Panc1 (cell line): ENCODE data around the gene HSP90B1. TPM values are rescaled to one million over a fixed set of nuclear protein-coding genes. Genes with fewer than 3 reads are reported as not detected.

Source experiments
- ATAC-seq: fragments of 200-7000 bp; cut with Tn5 transposase; 2 replicates; pipeline ENCODE4 v1.9.1; 2020; ENCODE audit warnings: mild to moderate bottlenecking, moderate library complexity
- BruUV-seq: library from RNA; stranded (reverse); fragments of 400-500 nt; replicated peaks from 2 replicates; lab custom pipeline; 2021; lab: Mats Ljungman, UMichigan
- CTCF ChIA-PET: fragments of 300-600 bp; sonication (Branson Sonifier 250); formaldehyde crosslinking; loops from one replicate; lab custom pipeline; 2022; ENCODE audit warnings: antibody characterized with exemption; lab: Charles Lee
- POLR2A ChIA-PET: fragments of 300-600 bp; sonication (Branson Sonifier 250); formaldehyde crosslinking; loops from one replicate; lab custom pipeline; 2022; ENCODE audit warnings: antibody characterized with exemption; lab: Charles Lee
- DNase-seq: peaks from one replicate; pipeline ENCODE4 v3.0.0-alpha.2; 2010; ENCODE audit warnings: low read depth, low spot score
- H3K27ac ChIP-seq: 2 replicates; pipeline ENCODE4 v1.5.1; 2011; ENCODE audit warnings: mild to moderate bottlenecking, low read length, inconsistent platforms
- H3K27me3 ChIP-seq: fragments of 200-500 bp; sonication (Bioruptor generic); 2 replicates; pipeline ENCODE4 v1.6.0; 2014; ENCODE audit warnings: low read length, inconsistent platforms; ENCODE audit not compliant: control insufficient read depth, insufficient read depth
- H3K36me3 ChIP-seq: fragments of 200-500 bp; sonication (Bioruptor generic); 2 replicates; pipeline ENCODE4 v1.5.1; 2014; ENCODE audit warnings: inconsistent platforms, mild to moderate bottlenecking, low read length, moderate library complexity; ENCODE audit not compliant: control insufficient read depth, insufficient read depth
- H3K4me1 ChIP-seq: 2 replicates; pipeline ENCODE4 v1.5.1; 2011; ENCODE audit warnings: inconsistent platforms, mild to moderate bottlenecking, low read length, moderate library complexity; ENCODE audit not compliant: control insufficient read depth, insufficient read depth
- H3K4me3 ChIP-seq, 2 experiments: 2 replicates each; pipeline ENCODE4 v1.5.1; 2011 to 2012; ENCODE audit warnings: low read depth in 2 of 2, low read length in 2 of 2, mild to moderate bottlenecking in 2 of 2, inconsistent platforms in 1 of 2, moderate library complexity in 1 of 2
- H3K9me3 ChIP-seq: fragments of 200-500 bp; sonication (Bioruptor generic); 2 replicates; pipeline ENCODE4 v1.5.1; 2014; ENCODE audit warnings: low read depth, mild to moderate bottlenecking, inconsistent platforms, low read length, moderate library complexity; ENCODE audit not compliant: control insufficient read depth, insufficient read depth
- CTCF ChIP-seq: fragments of 450-650 bp; IDR thresholded peaks from 2 replicates; pipeline ENCODE4 v1.5.1; 2017; ENCODE audit warnings: mild to moderate bottlenecking
- POLR2AphosphoS5 ChIP-seq: IDR thresholded peaks from 2 replicates; pipeline ENCODE4 v1.6.1; 2012; ENCODE audit warnings: mild to moderate bottlenecking, low read depth, low read length, moderate library complexity
- SIN3A ChIP-seq: IDR thresholded peaks from 2 replicates; pipeline ENCODE4 v1.6.1; 2012; ENCODE audit warnings: low read depth, mild to moderate bottlenecking, low read length, moderate library complexity, borderline replicate concordance; ENCODE audit not compliant: insufficient read depth
- in situ Hi-C: cut with HindIII; loops from 2 replicates; pipeline ENCODE4 v1.10.0; 2016; ENCODE audit warnings: low sequenced_read_pairs, low pct_unique_long_range_greater_than_20kb
- intact Hi-C: fragments of 100-400 bp; cut with micrococcal nuclease; formaldehyde crosslinking; loops from one replicate; pipeline ENCODE4 v1.10.0; 2022; ENCODE audit not compliant: unreplicated experiment
- total RNA-seq: library from RNA; stranded (reverse); gene quantifications from one replicate; pipeline ENCODE4 v1.2.1, GENCODE V29; 2021; ENCODE audit not compliant: unreplicated experiment

The HSP90B1 gene
- total RNA-seq, 1 experiment from 2014 or later: 503 TPM

- no TSS peak for BruUV-seq
- Histone ChIP-seq H3K27me3 (no peaks in the 10 kb centered on the region), H3K27ac (no peak overlapping the region), H3K9me3 (no peaks in the 10 kb centered on the region), H3K36me3 (peaks cover 68% of the 10 kb centered on the region), H3K4me3 (no peak overlapping the region), H3K4me1 (no peaks in the 10 kb centered on the region)
- no peak for TF ChIP-seq SIN3A
- intact Hi-C loops: no loop called here
- ChIA-PET POLR2A (no interaction called here), CTCF (no interaction called here)
- in situ Hi-C loops: no loop called here
- ATAC-seq (no peak), DNase-seq (no peak)
Measured at GRCh38 chr12:103947871-103948555, 17.8 kb downstream of the HSP90B1 start.

GRCh38 chr12:103948746-103949406 is 18.7 kb downstream of the HSP90B1 start:
- intact Hi-C loops: no loop called here
- ATAC-seq (no peak), DNase-seq (no peak)
- in situ Hi-C loops: no loop called here
- POLR2A ChIA-PET: interaction anchor here (0.6 kb wide), 1 partner anchor 13 kb away, joined by 3 read pairs; no protein-coding TSS in a partner anchor
- Histone ChIP-seq H3K27me3 (no peaks in the 10 kb centered on the region), H3K4me1 (no peaks in the 10 kb centered on the region), H3K36me3 (peaks cover 66% of the 10 kb centered on the region), H3K4me3 (no peak overlapping the region), H3K9me3 (no peaks in the 10 kb centered on the region), H3K27ac (no peak overlapping the region)
- no TSS peak for BruUV-seq
- TF ChIP-seq CTCF (no peak), POLR2AphosphoS5 (0 out of 2 replicates have a peak, but pooled peaks have one; percentile 34)
- CTCF ChIA-PET: no interaction called here

GRCh38 chr12:103952497-103952896 is 22.3 kb downstream of the HSP90B1 start:
- Histone ChIP-seq H3K4me1 (peaks cover 8% of the 10 kb centered on the region), H3K36me3 (peaks cover 41% of the 10 kb centered on the region), H3K4me3 (no peak overlapping the region), H3K9me3 (no peaks in the 10 kb centered on the region), H3K27me3 (no peaks in the 10 kb centered on the region), H3K27ac (no peak overlapping the region)
- intact Hi-C loops (no loop called here), in situ Hi-C loops (no loop called here)
- CTCF ChIA-PET: no interaction called here
- TF ChIP-seq CTCF: no peak
- POLR2A ChIA-PET: no interaction called here
- DNase-seq (no peak), ATAC-seq (no peak)
- no TSS peak for BruUV-seq
